ENCODE data around the gene CORT.

- TF ChIP-seq, protein P1, sequence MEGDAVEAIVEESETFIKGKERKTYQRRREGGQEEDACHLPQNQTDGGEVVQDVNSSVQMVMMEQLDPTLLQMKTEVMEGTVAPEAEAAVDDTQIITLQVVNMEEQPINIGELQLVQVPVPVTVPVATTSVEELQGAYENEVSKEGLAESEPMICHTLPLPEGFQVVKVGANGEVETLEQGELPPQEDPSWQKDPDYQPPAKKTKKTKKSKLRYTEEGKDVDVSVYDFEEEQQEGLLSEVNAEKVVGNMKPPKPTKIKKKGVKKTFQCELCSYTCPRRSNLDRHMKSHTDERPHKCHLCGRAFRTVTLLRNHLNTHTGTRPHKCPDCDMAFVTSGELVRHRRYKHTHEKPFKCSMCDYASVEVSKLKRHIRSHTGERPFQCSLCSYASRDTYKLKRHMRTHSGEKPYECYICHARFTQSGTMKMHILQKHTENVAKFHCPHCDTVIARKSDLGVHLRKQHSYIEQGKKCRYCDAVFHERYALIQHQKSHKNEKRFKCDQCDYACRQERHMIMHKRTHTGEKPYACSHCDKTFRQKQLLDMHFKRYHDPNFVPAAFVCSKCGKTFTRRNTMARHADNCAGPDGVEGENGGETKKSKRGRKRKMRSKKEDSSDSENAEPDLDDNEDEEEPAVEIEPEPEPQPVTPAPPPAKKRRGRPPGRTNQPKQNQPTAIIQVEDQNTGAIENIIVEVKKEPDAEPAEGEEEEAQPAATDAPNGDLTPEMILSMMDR (conservative IDR thresholded peaks at IDR 0.05; ENCODE audit: low read depth, low read length), result no peak
- TF ChIP-seq POLR2A (IDR thresholded peaks at IDR 0.05; ENCODE audit: low read depth, low read length), result no peak
- TF ChIP-seq RFX5 (IDR thresholded peaks at IDR 0.05; ENCODE audit: low read depth, low read length), result no peak
- no peak for TF ChIP-seq MAZ (IDR thresholded peaks at IDR 0.05; ENCODE audit: borderline replicate concordance, low read depth, low read length)
- no peak for TF ChIP-seq CHD1 (IDR thresholded peaks at IDR 0.05; ENCODE audit: low read depth, low read length)
- TF ChIP-seq MXI1 (IDR thresholded peaks at IDR 0.05; ENCODE audit: borderline replicate concordance, low read depth, low read length), result no peak
- no peak for TF ChIP-seq RAD21 (IDR thresholded peaks at IDR 0.05; ENCODE audit: low read length)
- TF ChIP-seq BHLHE40 (IDR thresholded peaks at IDR 0.05; ENCODE audit: low read depth, low read length), result no peak
- TF ChIP-seq, protein P2, sequence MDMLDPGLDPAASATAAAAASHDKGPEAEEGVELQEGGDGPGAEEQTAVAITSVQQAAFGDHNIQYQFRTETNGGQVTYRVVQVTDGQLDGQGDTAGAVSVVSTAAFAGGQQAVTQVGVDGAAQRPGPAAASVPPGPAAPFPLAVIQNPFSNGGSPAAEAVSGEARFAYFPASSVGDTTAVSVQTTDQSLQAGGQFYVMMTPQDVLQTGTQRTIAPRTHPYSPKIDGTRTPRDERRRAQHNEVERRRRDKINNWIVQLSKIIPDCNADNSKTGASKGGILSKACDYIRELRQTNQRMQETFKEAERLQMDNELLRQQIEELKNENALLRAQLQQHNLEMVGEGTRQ (IDR thresholded peaks at IDR 0.05; ENCODE audit: low read depth, low read length), result no peak
- TF ChIP-seq NFE2L2 (IDR thresholded peaks at IDR 0.05; ENCODE audit: low read depth, low read length), result no peak
- no peak for TF ChIP-seq ELK1 (IDR thresholded peaks at IDR 0.05; ENCODE audit: borderline replicate concordance, low read depth, low read length)
- no peak for TF ChIP-seq FOS (IDR thresholded peaks at IDR 0.05; ENCODE audit: low read depth, low read length)
These were observed 11.1 kb upstream of the CORT start for GRCh38 chr1:10438677-10439163.
